Measurements from ENCODE around the gene A4GNT.
"Not testable (repeated sequence)": the region's sequence is repeated elsewhere in the genome, so short reads cannot be mapped to it uniquely, and the experiment has no call there.

Gene A4GNT

DNA sequence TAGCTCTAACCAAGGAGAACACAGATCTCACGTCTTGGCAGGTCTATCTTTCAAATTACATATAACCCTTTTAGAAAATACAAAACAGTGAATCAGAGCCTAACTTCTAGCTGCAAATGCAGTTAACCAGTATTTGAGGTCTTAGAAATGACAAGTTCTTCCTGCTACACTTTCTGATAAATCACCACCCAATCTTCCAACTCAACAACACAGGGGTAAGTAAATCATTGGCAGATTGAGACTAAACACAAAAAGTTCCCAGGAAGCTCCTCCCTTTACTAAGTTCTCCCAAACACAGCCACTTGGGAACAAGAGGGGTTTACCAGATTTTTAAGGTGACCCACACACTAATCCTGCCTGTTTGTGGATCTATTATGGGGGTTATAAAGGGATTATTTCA lies at the start of gene A4GNT:
Gene A4GNT (minus strand): TSS at position 152 of the 400 bp plus-strand sequence. CDS start 1,134 bp downstream, outside the sequence.
- TF ChIP-seq JUND (IDR thresholded peaks at IDR 0.05; ENCODE audit: low read depth) = no peak
- no peak for DNase-seq (ENCODE audit: low read depth in 1 of 2, low spot score in 1 of 2)
- in situ Hi-C loops (cut with HindIII; ENCODE audit: low pct_unique_long_range_greater_than_20kb, low sequenced_read_pairs) = no loop called here

- TF ChIP-seq JUND (IDR thresholded peaks at IDR 0.05; ENCODE audit: low read depth) = no peak
- in situ Hi-C loops (cut with HindIII; ENCODE audit: low pct_unique_long_range_greater_than_20kb, low sequenced_read_pairs) = no loop called here
- peak in 1 of 2 experiments; percentile 68 for DNase-seq (ENCODE audit: low read depth in 1 of 2, low spot score in 1 of 2)
Measured at GRCh38 chr3:138180375-138181029, 48.3 kb upstream of the A4GNT start.

- peak; percentile 83 to 94 for DNase-seq (ENCODE audit: low read depth in 1 of 2, low spot score in 1 of 2)
- in situ Hi-C loops (cut with HindIII; ENCODE audit: low pct_unique_long_range_greater_than_20kb, low sequenced_read_pairs) = no loop called here
- no peak for TF ChIP-seq JUND (IDR thresholded peaks at IDR 0.05; ENCODE audit: low read depth)
Measured at GRCh38 chr3:138174421-138175131, 42.4 kb upstream of the A4GNT start, which contains the start of gene DBR1. Gene DBR1 (minus strand): TSS chr3:138174921. CDS start chr3:138174795, 126 bp downstream.

- TF ChIP-seq JUND (IDR thresholded peaks at IDR 0.05; ENCODE audit: low read depth) = no peak
- in situ Hi-C loops (cut with HindIII; ENCODE audit: low pct_unique_long_range_greater_than_20kb, low sequenced_read_pairs) = no loop called here
- no peak for DNase-seq (ENCODE audit: low read depth in 1 of 2, low spot score in 1 of 2)
Measured at GRCh38 chr3:138173769-138174420, 41.7 kb upstream of the A4GNT start.

- TF ChIP-seq JUND (IDR thresholded peaks at IDR 0.05; ENCODE audit: low read depth) = no peak
- in situ Hi-C loops (cut with HindIII; ENCODE audit: low pct_unique_long_range_greater_than_20kb, low sequenced_read_pairs) = no loop called here
- DNase-seq (ENCODE audit: low read depth in 1 of 2, low spot score in 1 of 2) = no peak
Measured at GRCh38 chr3:138172625-138173024, 40.4 kb upstream of the A4GNT start.

DNA sequence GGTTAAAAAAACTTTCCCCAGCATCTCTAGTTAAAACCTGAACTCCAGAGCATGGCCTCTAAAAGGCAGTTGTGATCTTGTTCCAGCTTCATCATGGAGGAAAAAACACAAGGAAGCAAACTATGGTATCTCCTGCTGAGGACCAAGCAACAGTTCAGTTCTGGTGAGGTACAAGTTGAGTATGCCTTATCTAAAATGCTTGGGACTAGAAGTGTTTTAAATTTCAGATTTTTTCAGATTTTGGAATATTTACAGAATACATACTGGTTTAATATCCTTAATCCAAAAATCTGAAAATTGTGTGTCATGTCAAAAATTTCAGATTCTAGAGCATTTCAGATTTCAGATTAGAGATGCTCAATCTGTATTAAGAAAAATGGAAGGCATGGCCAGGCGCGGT lies 32.9 kb upstream of the A4GNT start:
- DNase-seq (ENCODE audit: low read depth in 1 of 2, low spot score in 1 of 2) = no peak
- in situ Hi-C loops (cut with HindIII; ENCODE audit: low pct_unique_long_range_greater_than_20kb, low sequenced_read_pairs) = no loop called here
- TF ChIP-seq JUND (IDR thresholded peaks at IDR 0.05; ENCODE audit: low read depth) = no peak

DNA sequence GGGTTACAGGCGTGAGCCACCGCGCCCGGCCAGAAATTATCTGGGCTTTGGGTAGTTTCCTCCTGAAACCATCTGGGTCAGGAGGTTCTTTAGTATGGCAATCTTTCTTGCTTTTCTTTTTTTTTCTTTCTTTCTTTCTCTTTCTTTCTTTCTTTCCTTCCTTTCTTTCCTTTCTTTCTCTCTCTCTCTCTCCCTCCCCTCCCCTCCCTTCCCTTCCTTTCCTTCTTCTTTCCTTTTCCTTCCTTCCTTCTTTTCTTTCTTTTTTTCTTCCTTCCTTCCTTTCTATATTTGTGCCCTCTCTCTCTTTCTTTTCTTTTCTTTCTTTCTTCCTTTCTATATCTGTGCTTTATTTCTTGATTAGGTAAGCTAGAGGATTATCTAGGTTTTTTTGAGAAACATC lies 25.6 kb upstream of the A4GNT start:
- no peak for DNase-seq (ENCODE audit: low read depth in 1 of 2, low spot score in 1 of 2)
- in situ Hi-C loops (cut with HindIII; ENCODE audit: low pct_unique_long_range_greater_than_20kb, low sequenced_read_pairs) = no loop called here
- no peak for TF ChIP-seq JUND (IDR thresholded peaks at IDR 0.05; ENCODE audit: low read depth)

DNA sequence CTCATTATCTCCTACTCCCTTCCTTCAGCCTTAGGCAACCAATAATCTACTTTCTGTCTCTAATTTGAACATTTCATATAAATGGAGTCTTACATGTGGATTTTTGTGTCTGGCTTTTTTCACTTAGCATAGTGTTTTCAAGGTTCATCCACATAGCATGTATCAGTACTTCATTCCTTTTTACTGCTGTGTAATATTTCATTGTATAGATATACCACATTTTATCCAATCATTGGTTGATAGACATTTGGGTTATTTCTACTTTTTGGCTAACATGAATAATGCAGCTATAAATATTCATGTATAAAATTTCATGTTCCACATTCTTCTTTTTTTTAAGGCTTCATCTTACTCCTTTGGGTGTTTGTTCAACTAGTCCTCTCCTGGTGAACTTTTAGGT lies 22.3 kb upstream of the A4GNT start:
- in situ Hi-C loops (cut with HindIII; ENCODE audit: low pct_unique_long_range_greater_than_20kb, low sequenced_read_pairs) = no loop called here
- no peak for TF ChIP-seq JUND (IDR thresholded peaks at IDR 0.05; ENCODE audit: low read depth)
- DNase-seq (ENCODE audit: low read depth in 1 of 2, low spot score in 1 of 2) = no peak

GRCh38 chr3:138148503-138148902 lies 16.3 kb upstream of the A4GNT start:
- no peak for TF ChIP-seq JUND (IDR thresholded peaks at IDR 0.05; ENCODE audit: low read depth)
- peak in 1 of 2 experiments; percentile 6 for DNase-seq (ENCODE audit: low read depth in 1 of 2, low spot score in 1 of 2)
- in situ Hi-C loops (cut with HindIII; ENCODE audit: low pct_unique_long_range_greater_than_20kb, low sequenced_read_pairs) = no loop called here

DNA sequence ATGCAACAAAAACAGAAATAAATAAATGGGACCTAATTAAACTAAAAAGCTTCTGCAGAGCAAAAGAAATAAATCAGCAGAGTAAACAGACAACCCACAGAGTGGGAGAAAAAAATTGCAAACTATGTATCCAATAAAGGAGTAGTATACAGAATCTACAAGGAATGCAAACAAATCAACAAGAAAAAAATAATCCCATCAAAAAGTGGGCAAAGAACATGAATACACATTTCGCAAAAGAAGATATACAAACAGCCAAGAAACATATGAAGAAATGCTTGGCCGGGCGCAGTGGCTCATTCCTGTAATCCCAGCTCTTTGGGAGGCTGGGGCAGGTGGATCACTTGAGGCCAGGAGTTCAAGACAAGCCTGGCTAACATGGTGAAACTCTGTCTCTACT lies 10.0 kb upstream of the A4GNT start:
- in situ Hi-C loops (cut with HindIII; ENCODE audit: low pct_unique_long_range_greater_than_20kb, low sequenced_read_pairs); DNase-seq (ENCODE audit: low read depth in 1 of 2, low spot score in 1 of 2): not testable (repeated sequence)

GRCh38 chr3:138140940-138141339 lies 8.8 kb upstream of the A4GNT start:
- in situ Hi-C loops (cut with HindIII; ENCODE audit: low pct_unique_long_range_greater_than_20kb, low sequenced_read_pairs) = no loop called here

GRCh38 chr3:138139691-138140090 lies 7.5 kb upstream of the A4GNT start:
- in situ Hi-C loops (cut with HindIII; ENCODE audit: low pct_unique_long_range_greater_than_20kb, low sequenced_read_pairs) = no loop called here
- DNase-seq (ENCODE audit: low read depth in 1 of 2, low spot score in 1 of 2) = no peak
- no peak for TF ChIP-seq JUND (IDR thresholded peaks at IDR 0.05; ENCODE audit: low read depth)

More at GRCh38 chr3:138140940-138141339, 8.8 kb upstream of the A4GNT start:
- no peak for TF ChIP-seq JUND (IDR thresholded peaks at IDR 0.05; ENCODE audit: low read depth)
- DNase-seq (ENCODE audit: low read depth in 1 of 2, low spot score in 1 of 2) = no peak

DNA sequence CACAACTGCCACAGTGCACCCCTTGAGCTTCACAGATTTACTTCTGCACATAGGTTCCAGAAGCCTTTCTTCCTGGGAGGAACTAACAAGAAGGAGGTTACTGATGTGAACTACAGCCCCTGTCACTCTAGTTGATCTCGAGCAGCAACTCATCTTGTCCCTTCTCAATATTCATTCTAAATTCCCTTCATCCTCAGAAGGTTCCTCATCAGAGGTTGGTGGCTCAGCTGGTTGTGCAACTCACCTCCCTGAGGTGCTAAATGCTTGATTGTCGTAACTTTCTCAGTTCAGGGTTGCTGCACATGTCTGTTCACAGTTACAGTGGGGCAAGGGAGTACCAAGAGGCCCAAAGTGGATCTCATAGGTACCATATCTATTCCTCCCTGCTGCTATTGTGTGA lies 5.7 kb upstream of the A4GNT start:
- DNase-seq (ENCODE audit: low read depth in 1 of 2, low spot score in 1 of 2) = no peak
- TF ChIP-seq JUND (IDR thresholded peaks at IDR 0.05; ENCODE audit: low read depth) = no peak
- in situ Hi-C loops (cut with HindIII; ENCODE audit: low pct_unique_long_range_greater_than_20kb, low sequenced_read_pairs) = no loop called here

Measured in T47D (cell line).